Natural killer cell (primary cell): Measurements from ENCODE around the gene GATAD2A. TPM values are rescaled to one million over a fixed set of nuclear protein-coding genes. Genes with fewer than 3 reads are reported as not detected.

Experiments used
- ATAC-seq, 3 donors: fragments of 150-1000 bp in 2 of 3; fragments of 200-7000 bp in 1 of 3; cut with Tn5 transposase; 1 replicate in 1 of 3; 2 replicates in 2 of 3; pipeline ENCODE4 v1.10.0; 2021; ENCODE audit warnings: mild to moderate bottlenecking in 2 of 3, moderate library complexity in 2 of 3
- DNase-seq, 2 donors: peaks; one replicate each; pipeline versions ENCODE4 v3.0.0 to v3.0.0-alpha.2; 2013 to 2021; ENCODE audit warnings: mixed read lengths in 1 of 2
- H3K27ac ChIP-seq: one replicate; pipeline ENCODE4 v1.5.1; 2013; ENCODE audit warnings: mild to moderate bottlenecking, low read length
- H3K27me3 ChIP-seq: one replicate; pipeline ENCODE4 v1.6.1; 2013; ENCODE audit warnings: low read length; ENCODE audit not compliant: control insufficient read depth, insufficient read depth
- H3K36me3 ChIP-seq: one replicate; pipeline ENCODE4 v1.6.1; 2013; ENCODE audit warnings: low read length; ENCODE audit not compliant: control insufficient read depth, insufficient read depth
- H3K4me1 ChIP-seq: one replicate; pipeline ENCODE4 v1.6.1; 2013; ENCODE audit warnings: low read length; ENCODE audit not compliant: control insufficient read depth, insufficient read depth
- H3K4me3 ChIP-seq: one replicate; pipeline ENCODE4 v1.5.1; 2013; ENCODE audit warnings: low read length
- H3K9me3 ChIP-seq: one replicate; pipeline ENCODE4 v1.6.1; 2013; ENCODE audit warnings: low read length; ENCODE audit not compliant: control insufficient read depth, insufficient read depth
- H3K27ac Mint-ChIP-seq, 2 donors: one replicate each; pipeline ENCODE4 v1.8.0; 2022; ENCODE audit warnings: mild to moderate bottlenecking in 2 of 2, mixed read lengths in 2 of 2, moderate library complexity in 1 of 2
- H3K27me3 Mint-ChIP-seq, 2 donors: one replicate each; pipeline ENCODE4 v1.8.0; 2022; ENCODE audit warnings: low read depth in 2 of 2, mixed read lengths in 2 of 2
- H3K36me3 Mint-ChIP-seq: one replicate; pipeline ENCODE4 v1.8.0; 2022; ENCODE audit warnings: mixed read lengths
- H3K4me1 Mint-ChIP-seq, 2 donors: one replicate each; pipeline ENCODE4 v1.8.0; 2022; ENCODE audit warnings: mixed read lengths in 2 of 2
- H3K4me3 Mint-ChIP-seq: one replicate; pipeline ENCODE4 v1.8.0; 2022; ENCODE audit warnings: mild to moderate bottlenecking, moderate library complexity, mixed read lengths
- H3K9me3 Mint-ChIP-seq, 2 donors: one replicate each; pipeline ENCODE4 v1.8.0; 2022; ENCODE audit warnings: mixed read lengths in 2 of 2
- WGBS: methylation state at CpG from one replicate; pipeline ENCODE4 v1.1.7; 2013; ENCODE audit warnings: missing lambda C conversion rate; ENCODE audit not compliant: insufficient coverage; 5-methylcytosine and 5-hydroxymethylcytosine counted together
- intact Hi-C: fragments of 100-400 bp; cut with micrococcal nuclease; formaldehyde crosslinking; loops from one replicate; pipeline ENCODE4 v1.14.2; 2022
- total RNA-seq, 4 donors: library from RNA; stranded (reverse); fragments of 120-200 nt in 1 of 4; gene quantifications; one replicate each; pipeline versions ENCODE4 v1.2.3 to v1.2.4, GENCODE V29; 2013 to 2022
- TF ChIP-seq, protein P1 (sequence below): fragments of 200-600 bp; IDR thresholded peaks from one replicate; pipeline ENCODE4 v1.8.0; 2022; ENCODE audit warnings: antibody characterized with exemption

GATAD2A gene
- total RNA-seq, 3 donors from 2014 or later (not counting 1 experiment from before 2014, with no cell fraction given), result 209 to 232 (median 230) TPM

DNA sequence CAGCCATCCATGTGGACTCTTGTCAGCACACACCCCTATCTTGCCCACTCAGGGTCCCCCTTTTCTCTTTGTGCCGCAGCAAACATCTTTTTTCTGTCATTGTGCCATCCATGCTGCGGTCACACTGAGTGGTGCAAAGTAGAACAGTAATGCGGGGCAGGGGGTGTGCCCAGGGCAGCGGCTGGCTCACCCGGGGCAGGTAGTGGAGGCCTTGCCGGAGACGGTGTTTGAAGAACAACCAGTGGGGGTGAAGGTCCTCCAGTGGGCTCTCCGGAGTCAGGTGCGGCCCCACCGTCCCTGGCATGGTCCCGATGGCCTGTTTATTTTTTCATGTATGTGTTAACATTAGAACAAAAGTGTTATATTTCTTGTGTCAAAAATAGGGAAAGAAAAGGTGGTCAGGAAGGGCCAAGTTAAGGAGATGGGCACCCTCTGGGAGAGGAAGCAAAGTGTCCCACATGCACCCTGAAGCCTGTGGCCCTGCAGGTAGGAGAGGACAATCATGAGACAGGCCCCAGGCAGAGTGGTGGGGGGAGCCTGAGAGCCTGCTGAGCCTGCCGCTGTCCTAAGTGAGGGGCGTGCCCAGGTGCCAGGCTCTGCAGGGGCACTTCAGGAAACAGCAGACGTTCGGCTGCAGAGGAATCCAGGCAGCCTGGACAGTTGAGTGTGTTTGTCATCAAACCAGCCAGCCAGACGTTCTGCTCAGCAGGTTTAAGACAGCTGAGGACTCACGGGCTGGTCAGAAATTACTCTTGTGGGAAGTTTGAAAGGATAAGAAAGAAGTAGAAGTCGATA, 97.5 kb downstream of the GATAD2A start:
- peaks cover 0 to 5% of the 10 kb centered on the region in 2 donors for H3K4me1 Mint-ChIP-seq
- H3K4me3 Mint-ChIP-seq, result no peak overlapping the region
- Histone ChIP-seq H3K9me3 (no peaks in the 10 kb centered on the region), H3K27me3 (no peaks in the 10 kb centered on the region), H3K4me1 (no peaks in the 10 kb centered on the region), H3K27ac (no peak overlapping the region), H3K36me3 (peaks cover 96% of the 10 kb centered on the region), H3K4me3 (no peak overlapping the region)
- 95% methylated on average over 18 of the region's 18 CpGs for WGBS
- DNase-seq (no peak), ATAC-seq (no peak)
- TF ChIP-seq, protein P1, sequence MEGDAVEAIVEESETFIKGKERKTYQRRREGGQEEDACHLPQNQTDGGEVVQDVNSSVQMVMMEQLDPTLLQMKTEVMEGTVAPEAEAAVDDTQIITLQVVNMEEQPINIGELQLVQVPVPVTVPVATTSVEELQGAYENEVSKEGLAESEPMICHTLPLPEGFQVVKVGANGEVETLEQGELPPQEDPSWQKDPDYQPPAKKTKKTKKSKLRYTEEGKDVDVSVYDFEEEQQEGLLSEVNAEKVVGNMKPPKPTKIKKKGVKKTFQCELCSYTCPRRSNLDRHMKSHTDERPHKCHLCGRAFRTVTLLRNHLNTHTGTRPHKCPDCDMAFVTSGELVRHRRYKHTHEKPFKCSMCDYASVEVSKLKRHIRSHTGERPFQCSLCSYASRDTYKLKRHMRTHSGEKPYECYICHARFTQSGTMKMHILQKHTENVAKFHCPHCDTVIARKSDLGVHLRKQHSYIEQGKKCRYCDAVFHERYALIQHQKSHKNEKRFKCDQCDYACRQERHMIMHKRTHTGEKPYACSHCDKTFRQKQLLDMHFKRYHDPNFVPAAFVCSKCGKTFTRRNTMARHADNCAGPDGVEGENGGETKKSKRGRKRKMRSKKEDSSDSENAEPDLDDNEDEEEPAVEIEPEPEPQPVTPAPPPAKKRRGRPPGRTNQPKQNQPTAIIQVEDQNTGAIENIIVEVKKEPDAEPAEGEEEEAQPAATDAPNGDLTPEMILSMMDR, result no peak
- intact Hi-C loops, result no loop called here
- H3K36me3 Mint-ChIP-seq, result no peaks in the 10 kb centered on the region
- H3K9me3 Mint-ChIP-seq, result no peaks in the 10 kb centered on the region
- no peaks in the 10 kb centered on the region for H3K27me3 Mint-ChIP-seq
- H3K27ac Mint-ChIP-seq, result peak overlapping the region; percentile 33 to 61

DNA sequence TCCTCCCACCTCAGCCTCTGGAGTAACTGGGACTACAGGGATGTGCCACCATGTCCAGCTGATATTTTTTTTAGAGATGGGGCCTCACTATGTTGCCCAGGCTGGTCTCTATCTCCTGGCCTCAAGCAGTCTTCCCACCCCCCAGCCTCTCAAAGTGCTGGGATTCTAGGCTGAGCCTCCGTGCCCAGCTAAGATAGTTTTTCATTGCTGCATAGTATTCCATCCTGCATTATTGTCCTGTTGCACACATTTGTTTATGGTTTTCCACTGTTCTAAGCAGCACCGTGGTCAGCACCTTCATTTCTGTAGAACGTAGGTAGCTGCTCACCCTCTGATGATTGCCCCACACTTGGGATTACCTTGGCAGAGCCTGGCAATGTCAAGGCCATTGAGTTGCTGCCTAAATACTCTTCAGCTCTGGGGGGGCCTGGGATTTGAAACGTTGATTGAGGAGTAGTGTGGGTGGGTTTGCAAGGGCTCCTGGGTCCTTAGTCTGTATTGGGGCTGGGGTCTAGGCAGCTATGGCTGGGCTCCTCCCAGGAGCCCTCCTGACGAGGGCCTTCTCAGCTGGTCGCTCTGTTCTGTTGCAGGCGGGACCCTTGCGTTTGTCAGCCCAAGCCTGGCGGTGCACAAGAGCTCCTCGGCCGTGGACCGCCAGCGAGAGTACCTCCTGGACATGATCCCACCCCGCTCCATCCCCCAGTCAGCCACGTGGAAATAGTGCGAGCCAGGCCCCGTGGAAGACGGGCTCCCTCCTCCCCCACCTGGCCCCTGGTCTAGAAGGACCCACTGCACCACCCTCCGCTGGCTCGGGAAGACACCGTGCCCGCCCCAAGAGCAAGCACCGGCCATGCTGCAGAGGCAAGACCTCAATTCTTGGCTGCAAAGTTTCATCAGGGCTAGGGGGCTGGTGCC, 99.5 kb downstream of the GATAD2A start:
- H3K9me3 Mint-ChIP-seq, result no peaks in the 10 kb centered on the region
- ATAC-seq, result no peak
- intact Hi-C loops, result no loop called here
- H3K4me1 ChIP-seq, result no peaks in the 10 kb centered on the region
- no peaks in the 10 kb centered on the region for H3K9me3 ChIP-seq
- WGBS, result 97% methylated on average over 23 of the region's 23 CpGs
- H3K4me1 Mint-ChIP-seq, result peaks cover 0 to 5% of the 10 kb centered on the region in 2 donors
- TF ChIP-seq, protein P1, result no peak
- no peaks in the 10 kb centered on the region for H3K27me3 Mint-ChIP-seq
- H3K4me3 Mint-ChIP-seq, result no peak overlapping the region
- H3K36me3 Mint-ChIP-seq, result no peaks in the 10 kb centered on the region
- no peak overlapping the region for H3K27ac ChIP-seq
- H3K27ac Mint-ChIP-seq, result no peak overlapping the region
- H3K36me3 ChIP-seq, result peaks cover 76% of the 10 kb centered on the region
- no peak overlapping the region for H3K4me3 ChIP-seq
- DNase-seq, result no peak
- H3K27me3 ChIP-seq, result no peaks in the 10 kb centered on the region

DNA sequence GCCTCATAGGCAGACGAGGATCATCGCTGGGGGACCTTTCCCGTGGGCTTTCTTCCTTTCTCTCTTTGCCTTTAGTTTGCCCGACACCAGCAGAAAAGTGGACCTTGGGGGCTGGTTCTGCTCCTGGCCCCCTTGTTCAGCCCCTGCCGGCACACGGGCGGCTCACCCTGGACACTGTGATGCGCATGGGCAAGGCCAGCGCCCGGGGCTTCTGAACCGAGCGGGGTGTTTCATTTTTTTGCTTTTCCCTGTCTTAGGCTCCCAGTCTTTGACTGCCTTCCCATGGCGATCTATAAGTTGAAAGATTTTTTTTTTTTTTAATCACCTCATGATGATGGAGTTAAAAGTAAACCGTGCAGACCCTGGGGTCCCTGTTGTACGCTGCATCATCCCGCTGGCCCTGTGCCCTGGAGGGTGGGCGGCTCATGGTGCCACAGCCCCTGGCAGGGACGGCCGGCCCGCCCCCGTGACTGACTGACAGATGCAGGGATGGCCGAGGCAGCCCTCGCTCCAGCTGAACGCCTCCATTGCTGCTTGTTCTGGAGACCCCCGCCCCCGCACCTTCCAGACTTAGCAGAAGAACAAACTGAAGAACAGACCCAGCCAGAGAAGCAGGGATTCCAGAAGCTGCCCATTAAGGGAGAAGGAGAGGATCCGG, 100.3 kb downstream of the GATAD2A start:
- H3K27me3 ChIP-seq, result no peaks in the 10 kb centered on the region
- ATAC-seq (no peak), DNase-seq (no peak)
- Mint-ChIP-seq H3K4me1 (peaks cover 0 to 5% of the 10 kb centered on the region in 2 donors), H3K27me3 (no peaks in the 10 kb centered on the region), H3K4me3 (no peak overlapping the region), H3K9me3 (no peaks in the 10 kb centered on the region), H3K36me3 (no peaks in the 10 kb centered on the region), H3K27ac (peak overlapping the region in 1 of 2 donors; percentile 29)
- no peak overlapping the region for H3K27ac ChIP-seq
- peaks cover 69% of the 10 kb centered on the region for H3K36me3 ChIP-seq
- TF ChIP-seq, protein P1, result no peak
- H3K4me1 ChIP-seq, result no peaks in the 10 kb centered on the region
- no peaks in the 10 kb centered on the region for H3K9me3 ChIP-seq
- WGBS, result 98% methylated on average over 26 of the region's 27 CpGs
- H3K4me3 ChIP-seq, result no peak overlapping the region
- intact Hi-C loops, result no loop called here
